HCT116 (cell line): Measurements from ENCODE around the gene MAN2A2.

ENCODE experiments used
- ATF3 ChIP-seq: IDR thresholded peaks from 2 replicates; pipeline ENCODE4 v1.6.1; 2012
- CTCF ChIP-seq, 3 experiments: fragments of 200-600 bp in 1 of 3; sonication (generic) in 1 of 3; IDR thresholded peaks in 2 of 3; conservative IDR thresholded peaks in 1 of 3; 2 replicates each; pipeline ENCODE4 v1.5.1; 2012 to 2017; ENCODE audit warnings: low read depth in 2 of 3, low read length in 2 of 3, antibody characterized with exemption in 1 of 3, borderline replicate concordance in 1 of 3, control low read depth in 1 of 3, mild to moderate bottlenecking in 1 of 3, mixed read lengths in 1 of 3, mixed run types in 1 of 3, moderate library complexity in 1 of 3; ENCODE audit not compliant: insufficient read depth in 1 of 3
- ELF1 ChIP-seq: IDR thresholded peaks from 2 replicates; pipeline ENCODE4 v1.6.1; 2012; ENCODE audit warnings: low read depth, borderline replicate concordance
- EZH2 ChIP-seq: fragments of 200-600 bp; sonication (generic); IDR thresholded peaks from 2 replicates; pipeline ENCODE4 v1.6.1; 2017; ENCODE audit warnings: antibody characterized with exemption, mixed run types
- EZH2phosphoT487 ChIP-seq: fragments of 200-600 bp; IDR thresholded peaks from 2 replicates; pipeline ENCODE4 v1.6.1; 2018; ENCODE audit warnings: antibody characterized with exemption, borderline replicate concordance
- JUND ChIP-seq: IDR thresholded peaks from 2 replicates; pipeline ENCODE4 v1.6.1; 2012
- POLR2A ChIP-seq: IDR thresholded peaks from 2 replicates; pipeline ENCODE4 v1.7.0; 2011; ENCODE audit warnings: borderline replicate concordance; ENCODE audit not compliant: insufficient read depth, insufficient read length; ENCODE audit errors: extremely low read depth
- POLR2AphosphoS5 ChIP-seq: IDR thresholded peaks from 2 replicates; pipeline ENCODE4 v1.6.1; 2011; ENCODE audit warnings: mild to moderate bottlenecking, low read depth, low read length, moderate library complexity
- REST ChIP-seq: IDR thresholded peaks from 2 replicates; pipeline ENCODE4 v1.6.1; 2012; ENCODE audit warnings: low read depth
- TCF7L2 ChIP-seq: IDR thresholded peaks from 2 replicates; pipeline ENCODE4 v1.7.0; 2011; ENCODE audit warnings: borderline replicate concordance, inconsistent platforms; ENCODE audit not compliant: insufficient read depth, insufficient read length; ENCODE audit errors: extremely low read depth
- YY1 ChIP-seq: IDR thresholded peaks from 2 replicates; pipeline ENCODE4 v1.6.1; 2011; ENCODE audit warnings: low read length, low read depth, moderate library complexity, mild to moderate bottlenecking; ENCODE audit not compliant: insufficient replicate concordance; ENCODE audit errors: extremely low read depth
- ZBTB33 ChIP-seq: IDR thresholded peaks from 2 replicates; pipeline ENCODE4 v1.6.1; 2011; ENCODE audit warnings: mild to moderate bottlenecking, low read length, moderate library complexity; ENCODE audit not compliant: insufficient replicate concordance; ENCODE audit errors: extremely low read depth
- ZFX ChIP-seq: fragments of 450-650 bp; IDR thresholded peaks from 2 replicates; pipeline ENCODE4 v1.6.1; 2017
- ZNF274 ChIP-seq: fragments of 200-500 bp; sonication (Bioruptor generic); IDR thresholded peaks from 2 replicates; pipeline ENCODE4 v1.6.1; 2014; ENCODE audit warnings: mild to moderate bottlenecking, low read depth, low read length, inconsistent platforms

- TF ChIP-seq CTCF (IDR thresholded peaks at IDR 0.05 in 2 of 3, conservative IDR thresholded peaks at IDR 0.05 in 1 of 3; ENCODE audit: borderline replicate concordance in 1 of 3, insufficient read depth in 1 of 3, low read depth in 2 of 3, low read length in 2 of 3) (no peak), POLR2AphosphoS5 (no peak), EZH2 (no peak), ZBTB33 (no peak), POLR2A (no peak), REST (no peak), TCF7L2 (peak; percentile 13), ATF3 (no peak), YY1 (no peak), ZFX (no peak), JUND (no peak), ELF1 (no peak), ZNF274 (no peak), EZH2phosphoT487 (no peak)
Observed at GRCh38 chr15:90955624-90956273, 52.6 kb downstream of the MAN2A2 start.
